Activated CD4-positive, CD25-positive, alpha-beta regulatory T cell treated with anti-CD3 and anti-CD28 coated beads, Interleukin-2, amount 50 U/mL, for 72 hours (primary cell): Measurements from ENCODE around the gene NQO2.

Experiments
- DNase-seq: peaks from one replicate; pipeline ENCODE4 v3.0.0; 2021

NQO2 gene

DNA sequence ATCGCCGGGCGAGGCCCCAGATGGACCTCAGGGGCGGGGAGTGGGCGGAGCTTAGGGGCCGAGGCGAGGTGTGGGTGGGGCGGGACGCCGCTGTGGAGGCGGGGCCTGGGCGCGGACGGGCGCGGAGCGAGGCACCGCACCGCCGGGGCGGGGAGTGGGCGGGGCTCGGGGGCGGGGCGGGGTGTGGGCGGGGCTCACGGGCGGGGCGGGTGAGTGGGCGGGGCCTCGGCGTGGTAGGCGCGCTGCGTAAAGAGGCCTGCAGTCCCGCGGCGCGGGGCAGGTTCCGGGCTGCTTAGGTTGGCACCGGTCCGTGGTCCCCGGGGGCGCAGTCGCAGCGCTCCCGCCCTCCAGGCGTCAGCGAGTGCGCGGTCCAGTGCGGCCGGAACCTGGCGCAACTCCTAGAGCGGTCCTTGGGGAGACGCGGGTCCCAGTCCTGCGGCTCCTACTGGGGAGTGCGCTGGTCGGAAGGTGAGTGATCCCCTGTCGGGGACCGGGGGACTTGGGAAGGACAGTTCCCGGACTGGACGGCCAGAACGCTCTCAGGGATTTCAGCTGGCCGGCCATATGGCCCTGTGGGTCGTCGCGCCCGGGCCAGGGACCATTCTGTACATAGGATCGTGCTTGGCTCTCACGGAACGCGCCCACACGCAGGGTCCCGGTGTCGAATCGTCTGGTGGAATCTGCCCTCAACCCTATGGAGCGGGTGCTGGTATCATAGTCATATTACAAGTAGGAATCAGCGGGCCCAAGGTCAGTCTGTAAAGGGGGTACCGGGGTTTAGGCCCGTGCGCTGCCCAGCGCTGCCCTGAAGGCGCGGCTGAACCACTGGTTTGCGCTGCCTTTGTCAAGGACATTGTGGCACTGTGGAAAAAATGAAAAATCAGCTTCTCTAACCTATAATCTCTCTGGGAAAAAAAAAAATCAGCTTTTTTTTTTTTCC, at the start of gene NQO2:
NQO2 (plus strand) TSS at position 277 of the 940 bp plus-strand sequence. CDS start 6,659 bp downstream, outside the sequence.
- DNase-seq = peak; percentile 94

- no peak for DNase-seq
Observed at GRCh38 chr6:2950713-2951112, 49.0 kb upstream of the NQO2 start.

- no peak for DNase-seq
Observed at GRCh38 chr6:2951728-2952127, 48.0 kb upstream of the NQO2 start.

DNA sequence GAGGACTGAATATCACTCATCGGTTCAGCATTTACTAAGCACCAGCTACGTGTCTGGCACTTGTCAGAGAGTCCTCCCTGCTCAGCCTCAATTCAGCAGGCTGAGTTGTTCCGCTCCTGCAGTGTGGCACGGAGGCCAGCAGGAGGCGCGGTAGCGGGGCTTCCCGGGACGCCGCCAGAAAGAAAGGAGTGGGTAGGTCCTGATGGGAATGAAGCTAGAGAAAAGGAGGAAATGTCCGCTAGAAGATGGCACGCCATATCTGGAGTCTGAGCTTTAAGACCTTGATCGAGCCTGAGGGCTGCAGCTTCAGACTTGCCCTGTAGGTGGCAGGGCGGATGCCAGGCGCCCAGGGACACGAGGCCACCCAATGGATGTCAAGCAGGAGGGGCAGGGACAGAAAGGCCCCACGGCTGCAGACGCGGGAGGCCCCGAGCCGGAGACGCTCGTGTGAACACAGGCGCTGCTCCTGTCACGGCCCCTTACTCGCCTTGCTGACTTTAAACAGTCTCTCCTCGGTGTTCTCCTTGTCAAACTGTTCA, 47.1 kb upstream of the NQO2 start:
- DNase-seq = peak; percentile 62

DNA sequence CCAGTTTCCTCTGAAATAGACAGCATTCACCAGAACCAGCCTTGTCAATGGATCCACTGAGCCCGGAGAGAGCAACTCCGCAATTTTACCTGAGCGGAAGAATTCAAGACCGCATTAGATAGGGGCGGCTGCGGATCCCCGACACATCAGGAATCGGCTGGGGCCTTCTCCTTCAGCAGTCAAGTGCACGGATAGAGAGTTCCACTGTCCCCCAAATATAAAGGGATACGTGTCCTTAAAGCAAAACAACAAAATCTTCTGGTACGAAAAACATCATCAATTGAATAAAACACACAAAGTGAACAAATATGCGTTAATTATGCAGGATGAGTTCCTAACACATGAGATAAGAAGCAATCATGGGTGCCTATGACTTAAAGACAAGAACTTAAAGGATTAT, 46.6 kb upstream of the NQO2 start:
- DNase-seq = no peak

DNA sequence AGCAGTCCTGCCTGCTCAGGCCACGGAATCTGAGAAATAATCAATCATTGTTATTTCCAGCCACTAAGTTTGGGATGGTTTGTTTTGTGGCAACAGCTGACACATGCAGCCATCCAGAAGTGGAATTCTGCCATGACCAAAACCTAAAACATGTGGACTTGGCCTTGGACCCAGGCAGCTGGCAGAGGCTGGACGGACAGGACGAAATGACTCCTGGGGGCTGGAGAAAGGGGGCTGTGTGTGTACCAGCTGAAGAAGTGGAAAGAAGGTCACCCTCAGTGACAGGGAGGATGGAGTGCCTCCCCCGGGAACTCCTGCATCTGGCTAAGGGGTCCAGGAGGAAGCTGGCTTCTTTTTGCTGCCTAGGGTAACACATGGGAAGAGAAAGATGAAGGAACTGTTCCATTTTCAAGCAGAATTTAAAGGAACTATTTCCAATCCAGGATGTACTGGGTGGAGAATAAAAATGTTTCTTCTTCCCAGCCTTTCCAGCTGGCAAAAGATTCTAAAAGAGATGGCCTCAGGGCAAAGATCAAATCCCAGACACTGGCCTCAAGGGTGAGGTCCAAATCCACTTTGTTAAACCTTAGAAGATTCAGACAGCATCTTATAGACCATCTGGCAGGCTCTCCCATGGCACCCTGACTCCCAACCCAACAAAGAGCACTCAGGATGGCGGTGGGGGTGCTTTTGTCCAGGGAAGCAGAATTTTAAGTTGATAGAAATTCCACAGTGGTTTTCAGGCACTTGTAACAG, 42.6 kb upstream of the NQO2 start:
- DNase-seq = no peak

- no peak for DNase-seq
Observed at GRCh38 chr6:2957696-2958330, 41.9 kb upstream of the NQO2 start.

- DNase-seq = no peak
Observed at GRCh38 chr6:2958331-2958711, 41.4 kb upstream of the NQO2 start.

DNA sequence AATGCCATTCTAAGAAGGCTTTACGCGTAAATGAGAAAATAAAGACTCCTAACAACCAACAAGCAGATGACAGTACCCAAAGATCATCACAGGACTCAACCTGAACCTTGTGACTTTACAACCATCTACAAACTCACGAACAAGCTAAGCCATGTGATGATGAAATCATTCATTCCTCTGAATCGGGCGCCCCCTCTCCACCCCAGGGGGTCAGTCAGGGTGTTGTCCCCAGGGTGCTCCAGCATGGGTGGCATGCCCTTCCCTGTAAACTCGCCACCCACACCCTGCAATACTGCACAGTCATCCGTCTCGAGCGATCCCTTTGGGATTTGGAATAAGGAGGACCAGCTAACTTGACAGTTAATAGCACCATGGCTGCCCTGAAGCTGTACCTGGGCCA, 40.9 kb upstream of the NQO2 start:
- no peak for DNase-seq

DNA sequence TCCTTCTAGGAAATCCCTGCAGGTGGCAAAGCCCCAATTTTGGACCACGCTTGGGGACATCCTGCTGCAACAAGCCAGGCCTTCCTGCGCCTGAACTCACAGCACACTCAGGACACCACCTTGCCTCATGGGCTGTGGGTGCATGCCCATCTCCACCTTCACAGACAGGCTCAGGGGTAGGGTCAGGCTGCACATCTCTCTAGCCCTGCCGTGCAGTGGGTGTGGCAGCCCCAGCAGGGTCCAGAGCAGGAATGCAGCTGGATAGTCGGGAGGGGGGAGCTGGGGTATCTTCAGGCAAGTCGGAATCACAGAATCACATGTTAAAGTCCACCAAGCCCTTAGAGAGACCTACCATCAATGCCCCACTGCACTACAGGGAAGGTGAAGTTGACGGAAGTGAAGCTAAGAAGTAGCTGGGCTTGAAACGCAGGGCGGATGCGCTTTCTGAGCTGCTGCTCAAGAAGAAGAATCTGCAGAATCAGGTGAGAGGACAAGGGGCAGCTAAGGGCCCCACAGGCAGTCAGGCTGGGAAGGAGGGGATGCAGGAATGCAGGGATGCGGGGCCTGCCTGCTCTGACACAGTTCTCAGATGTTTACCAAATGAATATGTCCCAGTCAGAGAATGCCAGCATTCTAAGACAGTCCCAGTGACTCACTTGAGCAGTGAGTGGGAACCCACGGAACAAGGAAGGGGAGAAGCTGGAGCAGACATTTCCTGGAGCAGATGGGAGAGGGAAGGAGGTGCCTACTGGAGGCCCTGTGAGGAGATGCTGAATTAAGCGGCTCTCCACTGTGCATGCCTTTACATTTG, 39.6 kb upstream of the NQO2 start:
- DNase-seq = no peak

- no peak for DNase-seq
Observed at GRCh38 chr6:2960935-2961334, 38.8 kb upstream of the NQO2 start.

- DNase-seq = no peak
Observed at GRCh38 chr6:2961506-2961905, 38.2 kb upstream of the NQO2 start.

DNA sequence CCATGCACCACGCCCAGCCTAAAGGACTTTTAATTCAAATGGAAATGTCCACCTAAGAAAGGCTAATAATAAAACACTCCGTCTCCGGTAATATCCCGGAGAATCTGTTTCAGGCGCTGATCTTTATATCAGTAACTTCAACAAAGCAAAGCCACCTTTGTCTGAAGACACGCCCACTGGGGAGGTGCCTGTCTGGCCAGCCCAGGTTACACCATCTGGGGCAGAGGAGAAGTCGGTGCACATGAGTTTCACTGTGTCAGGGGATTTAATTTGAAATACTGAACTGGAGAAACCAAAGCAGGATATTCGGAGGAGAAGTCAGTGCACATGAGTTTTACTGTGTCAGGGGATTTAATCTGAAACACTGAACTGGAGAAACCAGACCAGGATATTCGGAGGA, 37.7 kb upstream of the NQO2 start:
- DNase-seq = no peak

GRCh38 chr6:2962636-2963035, 37.1 kb upstream of the NQO2 start:
- DNase-seq = no peak

DNA sequence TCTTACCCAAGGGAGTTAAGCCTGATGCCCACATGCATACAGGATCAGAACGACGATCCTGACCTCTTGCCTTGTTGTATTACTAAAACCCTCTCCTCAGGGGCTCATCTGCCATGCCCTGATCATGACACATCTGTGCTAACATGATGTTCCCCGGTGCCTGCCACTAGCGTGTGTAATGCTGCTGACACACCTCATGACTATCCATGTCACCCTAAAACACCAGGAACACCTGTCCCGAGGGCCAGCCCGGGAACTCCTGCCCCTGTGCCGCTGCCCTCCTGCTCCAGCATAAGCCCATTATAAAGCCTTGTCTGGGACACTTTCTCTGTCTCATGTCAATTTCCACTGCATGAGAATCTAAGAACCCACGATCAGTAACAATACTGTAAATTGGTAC, 35.9 kb upstream of the NQO2 start:
- no peak for DNase-seq

DNA sequence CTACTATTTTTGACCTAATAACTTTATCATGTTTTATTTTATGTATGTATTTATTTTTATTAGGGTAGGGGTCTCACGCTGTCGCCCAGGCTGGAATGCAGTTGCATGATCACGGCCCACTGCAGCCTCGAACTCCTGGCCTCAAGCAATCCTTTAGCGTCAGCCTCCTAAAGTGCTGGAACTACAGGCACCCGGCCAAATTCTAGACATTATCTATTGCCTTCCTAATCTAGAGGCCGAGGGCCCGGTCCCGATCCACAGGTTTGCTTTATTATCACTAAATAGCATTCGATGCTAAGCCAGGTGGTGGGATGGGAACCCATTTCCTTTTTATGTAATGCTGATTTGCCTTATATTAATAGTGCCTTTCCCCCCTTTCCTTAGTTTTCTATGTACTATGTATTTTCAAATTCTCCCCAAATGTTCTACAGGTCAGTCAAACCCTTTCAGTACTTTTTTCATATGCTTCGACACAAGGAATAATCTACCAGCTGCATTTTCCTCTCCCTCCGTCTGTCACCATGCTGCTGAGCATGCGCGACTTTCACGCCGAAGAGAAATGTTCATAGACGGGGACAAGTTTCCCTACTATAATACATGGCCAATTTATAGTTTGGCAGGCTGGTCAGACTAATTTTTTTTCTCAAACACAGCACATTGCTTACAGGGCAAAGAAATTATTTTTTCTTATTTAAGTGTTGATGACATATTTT, 34.7 kb upstream of the NQO2 start:
- DNase-seq = no peak

DNA sequence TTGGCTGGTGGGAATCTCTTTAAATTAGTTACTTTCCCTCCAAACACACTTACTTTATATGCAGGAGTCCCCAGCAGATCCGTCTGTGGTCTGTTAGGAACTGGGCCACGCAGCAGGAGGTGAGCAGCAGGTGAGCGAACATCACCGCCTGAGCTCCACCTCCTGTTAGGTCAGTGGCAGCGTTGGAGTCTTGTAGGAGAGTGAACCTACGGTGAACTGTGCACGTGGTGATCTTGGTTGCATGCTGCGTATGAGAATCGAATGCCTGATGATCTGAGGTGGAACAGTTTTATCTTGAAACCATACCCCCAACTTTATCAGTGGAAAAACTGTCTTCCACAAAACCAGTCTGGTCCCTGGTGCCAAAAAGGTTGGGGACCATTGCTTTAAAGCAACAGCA, 33.3 kb upstream of the NQO2 start:
- no peak for DNase-seq

DNA sequence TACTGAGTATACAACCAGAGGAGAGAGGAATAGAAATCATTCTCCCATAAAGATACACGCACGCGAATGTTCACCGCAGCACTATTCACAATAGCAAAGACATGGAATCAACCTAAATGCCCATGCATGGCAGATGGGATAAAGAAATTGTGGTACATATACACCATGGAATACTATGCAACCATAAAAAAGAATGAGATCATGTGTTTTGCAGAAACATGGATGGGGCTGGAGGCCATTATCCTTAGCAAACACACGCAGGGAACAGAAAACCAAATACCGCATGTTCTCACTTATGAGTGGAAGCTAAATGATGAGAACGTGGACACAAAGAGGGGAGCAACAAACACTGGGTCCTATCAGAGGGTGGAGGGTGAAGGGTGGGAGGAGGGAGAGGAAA, 31.8 kb upstream of the NQO2 start:
- no peak for DNase-seq

- no peak for DNase-seq
Observed at GRCh38 chr6:2968600-2969135, 31.0 kb upstream of the NQO2 start.

GRCh38 chr6:2969549-2969948, 30.1 kb upstream of the NQO2 start:
- no peak for DNase-seq

- no peak for DNase-seq
Observed at GRCh38 chr6:2970034-2970685, 29.5 kb upstream of the NQO2 start.
